ENCODE results near the gene TAAR5.
"Not testable (repeated sequence)": the region's sequence is repeated elsewhere in the genome, so short reads cannot be mapped to it uniquely, and the experiment has no call there.

The TAAR5 gene

DNA sequence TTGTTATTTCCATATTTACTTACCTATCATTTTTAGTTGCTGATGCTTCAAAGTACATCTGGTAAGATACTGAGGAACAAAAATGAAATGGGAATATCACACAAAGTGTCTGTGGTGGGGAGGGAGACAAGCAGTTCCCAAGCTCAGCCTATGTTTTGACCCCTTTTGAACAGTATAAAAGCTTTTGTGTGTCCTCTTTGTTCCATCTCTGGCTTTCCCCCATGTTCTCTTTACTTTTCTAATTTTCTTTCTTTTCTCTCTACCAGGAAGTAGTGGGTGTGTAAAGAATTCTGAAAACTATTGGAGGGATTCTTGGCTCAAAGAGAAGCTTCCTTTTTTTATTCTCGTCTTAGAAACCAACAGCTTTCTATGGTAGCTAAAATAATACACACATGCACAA lies 27.1 kb upstream of the TAAR5 start:
- no peak for DNase-seq (ENCODE audit: low read depth)
- TF ChIP-seq, protein P1, sequence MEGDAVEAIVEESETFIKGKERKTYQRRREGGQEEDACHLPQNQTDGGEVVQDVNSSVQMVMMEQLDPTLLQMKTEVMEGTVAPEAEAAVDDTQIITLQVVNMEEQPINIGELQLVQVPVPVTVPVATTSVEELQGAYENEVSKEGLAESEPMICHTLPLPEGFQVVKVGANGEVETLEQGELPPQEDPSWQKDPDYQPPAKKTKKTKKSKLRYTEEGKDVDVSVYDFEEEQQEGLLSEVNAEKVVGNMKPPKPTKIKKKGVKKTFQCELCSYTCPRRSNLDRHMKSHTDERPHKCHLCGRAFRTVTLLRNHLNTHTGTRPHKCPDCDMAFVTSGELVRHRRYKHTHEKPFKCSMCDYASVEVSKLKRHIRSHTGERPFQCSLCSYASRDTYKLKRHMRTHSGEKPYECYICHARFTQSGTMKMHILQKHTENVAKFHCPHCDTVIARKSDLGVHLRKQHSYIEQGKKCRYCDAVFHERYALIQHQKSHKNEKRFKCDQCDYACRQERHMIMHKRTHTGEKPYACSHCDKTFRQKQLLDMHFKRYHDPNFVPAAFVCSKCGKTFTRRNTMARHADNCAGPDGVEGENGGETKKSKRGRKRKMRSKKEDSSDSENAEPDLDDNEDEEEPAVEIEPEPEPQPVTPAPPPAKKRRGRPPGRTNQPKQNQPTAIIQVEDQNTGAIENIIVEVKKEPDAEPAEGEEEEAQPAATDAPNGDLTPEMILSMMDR (conservative IDR thresholded peaks at IDR 0.05; ENCODE audit: control insufficient read depth, insufficient read depth, low read depth, low read length) = no peak
- no peak overlapping the region for H3K4me3 ChIP-seq (ENCODE audit: control insufficient read depth, low read depth, low read length)

DNA sequence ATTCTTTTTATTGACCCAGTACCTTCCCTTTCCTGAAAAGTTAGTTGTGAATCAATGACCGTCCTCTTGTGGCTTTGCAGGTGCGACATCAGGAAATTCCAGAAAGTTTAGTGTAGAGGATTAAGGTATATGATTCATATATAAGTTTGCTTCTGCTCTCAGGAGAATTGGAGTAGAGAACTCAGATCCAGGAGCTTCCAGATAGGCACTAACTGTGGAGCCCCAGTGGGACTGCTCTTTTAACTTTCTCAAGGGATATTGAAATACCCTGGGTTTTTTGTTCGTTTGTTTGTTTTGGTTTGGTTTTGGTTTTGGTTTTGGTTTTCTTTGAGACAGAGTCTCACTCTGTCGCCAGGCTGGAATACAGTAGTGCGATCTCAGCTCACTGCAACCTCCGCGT lies 25.0 kb upstream of the TAAR5 start:
- DNase-seq (ENCODE audit: low read depth) = no peak
- TF ChIP-seq, protein P1 (conservative IDR thresholded peaks at IDR 0.05; ENCODE audit: control insufficient read depth, insufficient read depth, low read depth, low read length) = no peak
- no peak overlapping the region for H3K4me3 ChIP-seq (ENCODE audit: control insufficient read depth, low read depth, low read length)

DNA sequence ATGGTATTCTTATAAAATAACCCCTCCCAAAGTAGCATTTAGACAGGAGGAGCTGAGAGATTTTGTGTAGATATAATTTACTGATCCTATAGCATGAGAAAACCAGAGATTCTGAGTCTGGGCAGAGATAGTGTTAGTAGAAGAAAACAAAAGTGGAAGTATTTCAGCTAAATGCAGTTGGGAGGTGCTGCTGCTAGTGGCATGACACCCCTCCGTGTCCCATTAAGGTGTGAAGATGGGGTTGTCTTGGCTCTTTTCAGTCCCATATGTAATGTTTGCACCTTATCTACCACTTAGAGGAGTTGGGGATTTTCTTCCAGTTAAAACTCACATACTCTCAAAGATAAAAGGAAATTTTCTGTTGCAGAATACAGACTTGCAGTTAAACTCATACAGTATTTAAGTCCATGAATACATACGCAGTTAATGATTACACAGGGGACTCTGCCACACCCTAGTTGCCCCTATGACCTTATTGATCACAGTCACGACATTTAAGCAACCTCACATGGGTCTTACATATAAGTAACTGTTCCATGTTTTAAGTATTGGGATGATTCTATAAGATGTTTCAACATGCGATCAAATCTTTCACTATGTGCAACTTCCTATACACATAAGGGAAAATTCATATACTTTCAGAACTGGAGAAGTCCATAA lies 23.0 kb upstream of the TAAR5 start:
- no peak for DNase-seq (ENCODE audit: low read depth)
- TF ChIP-seq, protein P1 (conservative IDR thresholded peaks at IDR 0.05; ENCODE audit: control insufficient read depth, insufficient read depth, low read depth, low read length) = no peak
- H3K4me3 ChIP-seq (ENCODE audit: control insufficient read depth, low read depth, low read length) = no peak overlapping the region

DNA sequence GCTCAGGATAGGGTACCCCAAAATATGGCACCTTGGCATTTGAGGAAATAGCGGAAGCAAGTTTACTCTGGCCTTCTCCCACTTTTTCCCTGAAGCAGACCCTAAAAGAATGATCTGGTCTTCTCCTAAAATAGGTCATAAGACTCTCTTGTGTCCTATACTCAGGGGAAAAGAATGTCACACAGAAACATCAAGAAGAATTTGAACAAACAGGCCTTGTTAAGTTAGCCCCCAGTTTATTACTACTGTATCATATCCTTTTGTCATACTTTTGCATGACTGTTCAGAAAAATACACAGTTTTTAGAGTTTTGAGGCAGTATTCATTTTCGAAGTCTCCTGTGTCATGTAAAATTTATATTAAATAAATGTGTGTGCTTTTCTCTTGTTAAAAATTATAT lies 22.1 kb upstream of the TAAR5 start:
- H3K4me3 ChIP-seq (ENCODE audit: control insufficient read depth, low read depth, low read length) = no peak overlapping the region
- TF ChIP-seq, protein P1 (conservative IDR thresholded peaks at IDR 0.05; ENCODE audit: control insufficient read depth, insufficient read depth, low read depth, low read length) = no peak
- no peak for DNase-seq (ENCODE audit: low read depth)

DNA sequence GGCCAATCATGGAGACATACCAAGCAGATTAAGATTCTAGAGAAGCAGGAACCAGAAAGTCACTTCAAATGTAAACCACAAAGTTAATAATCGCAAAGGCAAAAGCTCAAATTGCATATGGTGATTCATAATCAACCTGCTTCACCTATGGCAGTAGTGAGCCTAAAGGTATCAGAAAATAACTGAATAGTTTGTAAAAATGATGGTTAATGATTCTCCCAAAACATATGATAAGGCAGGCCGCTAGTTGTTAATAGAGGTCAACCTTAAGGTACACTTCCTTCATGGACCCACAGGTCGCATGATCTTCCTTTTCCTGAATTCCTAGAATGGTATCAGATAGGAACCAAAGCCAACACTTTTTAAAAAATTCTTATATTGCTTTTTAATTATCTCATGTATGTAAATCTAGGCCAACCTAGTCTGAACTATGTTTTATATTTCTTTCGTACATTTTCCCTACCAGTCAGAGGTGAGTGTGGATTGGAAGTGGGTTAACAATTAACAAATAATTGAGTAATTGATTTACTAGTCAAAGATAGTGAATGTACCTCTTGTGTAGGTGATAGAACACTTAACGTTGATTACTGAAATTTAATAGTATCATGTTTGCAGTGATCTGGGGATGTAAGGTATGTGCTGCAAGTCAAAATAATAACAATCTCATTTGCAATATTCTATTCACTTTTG lies 18.1 kb upstream of the TAAR5 start:
- no peak overlapping the region for H3K4me3 ChIP-seq (ENCODE audit: control insufficient read depth, low read depth, low read length)
- TF ChIP-seq, protein P1 (conservative IDR thresholded peaks at IDR 0.05; ENCODE audit: control insufficient read depth, insufficient read depth, low read depth, low read length) = no peak
- DNase-seq (ENCODE audit: low read depth) = no peak

DNA sequence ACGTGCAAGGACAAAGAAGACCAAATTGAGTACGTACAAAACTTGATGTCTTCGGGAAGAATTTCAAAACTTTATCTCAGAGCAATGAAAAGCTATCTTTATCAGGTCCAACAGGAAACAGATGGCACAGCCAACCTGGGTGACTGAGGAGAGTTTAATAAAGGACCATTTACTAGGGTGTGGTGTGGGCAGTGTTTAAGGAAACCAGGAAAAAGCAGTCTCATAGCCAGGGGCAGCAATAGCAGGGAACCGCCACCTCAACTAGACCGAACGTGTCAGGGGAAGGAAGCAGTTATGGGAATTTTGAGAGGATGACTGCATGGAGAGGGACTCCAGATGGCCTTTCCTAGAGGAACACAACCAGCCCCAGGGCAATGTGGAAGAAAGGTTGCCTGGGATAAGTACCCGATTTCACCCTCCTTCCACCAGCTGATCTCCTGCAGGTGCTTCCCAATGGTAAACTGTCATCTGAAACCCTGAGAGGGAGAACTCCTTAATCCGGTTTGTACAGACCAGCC lies 15.2 kb upstream of the TAAR5 start:
- TF ChIP-seq, protein P1 (conservative IDR thresholded peaks at IDR 0.05; ENCODE audit: control insufficient read depth, insufficient read depth, low read depth, low read length) = no peak
- H3K4me3 ChIP-seq (ENCODE audit: control insufficient read depth, low read depth, low read length) = no peak overlapping the region
- no peak for DNase-seq (ENCODE audit: low read depth)

DNA sequence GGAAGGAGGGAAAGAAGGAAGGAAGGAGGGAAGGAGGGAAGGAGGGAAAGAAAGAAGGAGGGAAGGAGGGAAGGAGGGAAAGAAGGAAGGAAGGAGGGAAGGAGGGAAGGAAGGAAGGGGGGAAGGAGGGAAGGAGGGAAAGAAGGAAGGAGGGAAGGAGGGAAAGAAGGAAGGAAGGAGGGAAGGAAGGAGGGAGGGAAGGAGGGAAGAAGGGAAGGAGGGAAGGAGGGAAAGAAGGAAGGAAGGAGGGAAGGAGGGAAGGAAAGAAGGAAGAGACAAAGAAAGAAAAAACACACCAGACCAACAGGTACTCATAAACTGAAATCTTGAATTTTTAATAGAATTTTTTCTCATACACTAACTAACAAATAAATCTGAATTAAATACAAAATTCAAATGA lies 11.4 kb upstream of the TAAR5 start:
- not testable (repeated sequence) for H3K4me3 ChIP-seq (ENCODE audit: control insufficient read depth, low read depth, low read length); DNase-seq (ENCODE audit: low read depth)
